PC-9 (cell line): ENCODE results near the gene MIGA2. TPM values are rescaled to one million over a fixed set of nuclear protein-coding genes. Genes with fewer than 3 reads are reported as not detected.

Experiments
- BruUV-seq: library from RNA; stranded (reverse); fragments of 400-500 nt; replicated peaks from 2 replicates; lab custom pipeline; 2021; lab: Mats Ljungman, UMichigan
- CTCF ChIA-PET: fragments of 300-600 bp; sonication (Branson Sonifier 250); formaldehyde crosslinking; loops from one replicate; lab custom pipeline; 2022; ENCODE audit warnings: antibody characterized with exemption; lab: Charles Lee
- POLR2A ChIA-PET: fragments of 300-600 bp; sonication (Branson Sonifier 250); formaldehyde crosslinking; loops from one replicate; lab custom pipeline; 2022; ENCODE audit warnings: antibody characterized with exemption; ENCODE audit not compliant: unreplicated experiment; lab: Charles Lee
- DNase-seq, 2 experiments: peaks; one replicate each; pipeline versions ENCODE4 v3.0.0 to v3.0.0-alpha.2; 2015 to 2022; ENCODE audit warnings: mixed read lengths in 1 of 2
- H2AFZ ChIP-seq: fragments of 200-600 bp; sonication (generic); 2 replicates; pipeline ENCODE4 v1.8.1; 2017; ENCODE audit warnings: antibody characterized with exemption
- H3F3A ChIP-seq: fragments of 200-600 bp; sonication (generic); 2 replicates; pipeline ENCODE4 v1.8.1; 2017; ENCODE audit warnings: antibody characterized with exemption, mild to moderate bottlenecking, low read depth; ENCODE audit not compliant: insufficient read depth
- H3K27ac ChIP-seq: fragments of 200-600 bp; sonication (generic); 2 replicates; pipeline ENCODE4 v1.6.1; 2016; ENCODE audit warnings: mixed run types
- H3K27me3 ChIP-seq: fragments of 200-600 bp; sonication (generic); 2 replicates; pipeline ENCODE4 v1.6.1; 2016; ENCODE audit warnings: low read depth, mixed run types; ENCODE audit not compliant: insufficient read depth
- H3K36me3 ChIP-seq: fragments of 200-600 bp; sonication (generic); 2 replicates; pipeline ENCODE4 v1.6.1; 2016; ENCODE audit warnings: low read depth, mixed run types
- H3K4me1 ChIP-seq: fragments of 200-600 bp; sonication (generic); replicated peaks from 2 replicates; pipeline ENCODE4 v1.6.1; 2016; ENCODE audit warnings: mixed run types; ENCODE audit not compliant: insufficient read depth
- H3K4me2 ChIP-seq: fragments of 200-600 bp; sonication (generic); 2 replicates; pipeline ENCODE4 v1.6.1; 2017; ENCODE audit warnings: mixed run types
- H3K4me3 ChIP-seq: fragments of 200-600 bp; sonication (generic); 2 replicates; pipeline ENCODE4 v1.6.1; 2016; ENCODE audit warnings: mixed run types
- H3K79me2 ChIP-seq: fragments of 200-600 bp; sonication (generic); 2 replicates; pipeline ENCODE4 v1.6.1; 2017; ENCODE audit warnings: low read depth, mixed run types
- H3K9me2 ChIP-seq: fragments of 200-600 bp; sonication (generic); 2 replicates; pipeline ENCODE4 v1.8.1; 2017; ENCODE audit warnings: mild to moderate bottlenecking; ENCODE audit not compliant: insufficient read depth
- H3K9me3 ChIP-seq: fragments of 200-600 bp; sonication (generic); 2 replicates; pipeline ENCODE4 v1.8.1; 2016; ENCODE audit warnings: low read depth; ENCODE audit not compliant: insufficient read depth
- H4K20me1 ChIP-seq: fragments of 200-600 bp; sonication (generic); 2 replicates; pipeline ENCODE4 v1.8.1; 2017; ENCODE audit not compliant: insufficient read depth
- EZH2 ChIP-seq: fragments of 200-600 bp; sonication (generic); IDR thresholded peaks from 2 replicates; pipeline ENCODE4 v1.8.0; 2017; ENCODE audit warnings: antibody characterized with exemption, low read depth
- intact Hi-C: fragments of 100-400 bp; cut with micrococcal nuclease; formaldehyde crosslinking; loops from one replicate; pipeline ENCODE4 v1.10.0; 2022; ENCODE audit not compliant: unreplicated experiment
- total RNA-seq: library from RNA; stranded (reverse); gene quantifications from 2 replicates; pipeline ENCODE4 v1.2.3, GENCODE V29; 2021
- TF ChIP-seq, protein P1 (sequence below): fragments of 200-600 bp; sonication (generic); conservative IDR thresholded peaks from 2 replicates; pipeline ENCODE4 v1.6.1; 2017; ENCODE audit warnings: mixed run types, antibody characterized with exemption, mild to moderate bottlenecking, moderate library complexity

The MIGA2 gene
- total RNA-seq, 1 experiment from 2014 or later = 40.7 TPM

DNA sequence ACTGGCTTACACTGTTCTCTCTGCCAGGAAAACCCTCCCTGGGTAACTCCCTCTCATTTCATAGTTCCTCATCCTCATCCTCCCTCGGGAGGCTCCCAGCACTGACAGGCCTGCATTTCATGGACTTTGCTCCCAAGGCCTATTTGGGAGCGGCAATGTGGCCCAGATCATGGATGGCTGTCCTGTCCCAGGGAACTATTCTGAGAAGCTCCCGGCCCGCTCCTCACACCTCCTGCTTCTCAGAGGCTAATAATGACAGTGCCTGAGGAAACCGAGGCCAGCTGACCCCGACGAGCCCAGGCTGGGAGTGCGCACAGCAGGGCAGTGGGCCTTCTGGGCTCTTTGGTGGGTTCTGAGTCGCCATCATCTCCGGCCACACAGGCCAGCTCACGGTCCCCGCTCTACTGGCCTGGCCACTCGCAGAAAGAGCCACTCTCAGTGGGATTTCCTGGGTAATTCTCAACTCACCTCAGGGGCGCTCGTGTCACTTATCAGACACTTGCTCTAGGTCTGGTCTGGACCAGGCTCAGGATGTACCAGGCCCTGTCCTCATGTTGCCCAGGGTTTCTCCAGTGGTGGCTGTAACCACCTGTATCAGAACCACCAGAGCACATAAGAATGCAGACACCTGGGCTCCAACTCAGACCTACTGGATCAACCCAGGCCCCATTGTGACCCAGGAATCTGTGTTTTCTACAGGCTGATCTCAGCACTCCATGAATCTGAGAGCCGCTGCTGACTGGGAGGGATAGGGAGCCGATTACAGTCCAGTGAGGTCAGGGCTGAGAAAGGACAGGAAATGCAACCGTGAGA lies 42.5 kb downstream of the MIGA2 start:
- Histone ChIP-seq H3K4me3 (no peak overlapping the region), H3K4me2 (peak overlapping the region; percentile 20; the same call in 1 of the 2 replicates), H3K4me1 (peaks cover 27% of the 10 kb centered on the region), H3F3A (peaks cover 11% of the 10 kb centered on the region; the same call in 1 of the 2 replicates), H2AFZ (no peak overlapping the region), H4K20me1 (no peaks in the 10 kb centered on the region), H3K9me2 (no peaks in the 10 kb centered on the region), H3K9me3 (no peaks in the 10 kb centered on the region), H3K27me3 (no peaks in the 10 kb centered on the region), H3K27ac (no peak overlapping the region), H3K79me2 (peaks cover 31% of the 10 kb centered on the region), H3K36me3 (no peaks in the 10 kb centered on the region)
- peak in 1 of 2 experiments; percentile 25 for DNase-seq
- intact Hi-C loops = no loop called here
- BruUV-seq = no TSS peak
- POLR2A ChIA-PET = no interaction called here
- TF ChIP-seq, protein P1, sequence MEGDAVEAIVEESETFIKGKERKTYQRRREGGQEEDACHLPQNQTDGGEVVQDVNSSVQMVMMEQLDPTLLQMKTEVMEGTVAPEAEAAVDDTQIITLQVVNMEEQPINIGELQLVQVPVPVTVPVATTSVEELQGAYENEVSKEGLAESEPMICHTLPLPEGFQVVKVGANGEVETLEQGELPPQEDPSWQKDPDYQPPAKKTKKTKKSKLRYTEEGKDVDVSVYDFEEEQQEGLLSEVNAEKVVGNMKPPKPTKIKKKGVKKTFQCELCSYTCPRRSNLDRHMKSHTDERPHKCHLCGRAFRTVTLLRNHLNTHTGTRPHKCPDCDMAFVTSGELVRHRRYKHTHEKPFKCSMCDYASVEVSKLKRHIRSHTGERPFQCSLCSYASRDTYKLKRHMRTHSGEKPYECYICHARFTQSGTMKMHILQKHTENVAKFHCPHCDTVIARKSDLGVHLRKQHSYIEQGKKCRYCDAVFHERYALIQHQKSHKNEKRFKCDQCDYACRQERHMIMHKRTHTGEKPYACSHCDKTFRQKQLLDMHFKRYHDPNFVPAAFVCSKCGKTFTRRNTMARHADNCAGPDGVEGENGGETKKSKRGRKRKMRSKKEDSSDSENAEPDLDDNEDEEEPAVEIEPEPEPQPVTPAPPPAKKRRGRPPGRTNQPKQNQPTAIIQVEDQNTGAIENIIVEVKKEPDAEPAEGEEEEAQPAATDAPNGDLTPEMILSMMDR = no peak
- TF ChIP-seq EZH2 = no peak
- CTCF ChIA-PET = no interaction called here

DNA sequence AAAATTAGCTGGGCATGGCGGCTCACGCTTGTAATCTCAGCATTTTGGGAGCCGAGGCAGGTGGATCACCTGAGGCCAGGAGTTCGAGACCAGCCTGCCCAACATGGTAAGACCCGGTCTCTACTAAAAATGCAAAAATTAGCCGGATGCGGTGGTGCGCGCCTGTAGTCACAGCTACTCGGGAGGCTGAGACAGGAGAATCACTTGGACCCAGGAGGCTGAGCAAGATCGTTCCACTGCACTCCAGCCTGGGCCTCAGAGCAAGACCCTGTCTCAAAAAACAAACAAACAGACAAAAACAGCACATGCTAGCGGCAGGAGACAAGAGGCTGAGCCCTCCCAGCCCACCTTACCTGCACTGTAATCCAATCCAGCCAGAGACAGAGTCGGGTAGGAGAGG lies 43.4 kb downstream of the MIGA2 start:
- intact Hi-C loops = no loop called here
- Histone ChIP-seq H3K36me3 (no peaks in the 10 kb centered on the region), H2AFZ (peak overlapping the region; percentile 91; the same call in 1 of the 2 replicates), H3K9me2 (no peaks in the 10 kb centered on the region), H3K9me3 (no peaks in the 10 kb centered on the region), H4K20me1 (no peaks in the 10 kb centered on the region), H3K27ac (no peak overlapping the region), H3K4me1 (peaks cover 27% of the 10 kb centered on the region), H3K4me2 (peak overlapping the region; percentile 91), H3K27me3 (no peaks in the 10 kb centered on the region), H3F3A (peaks cover 5% of the 10 kb centered on the region; the same call in 1 of the 2 replicates), H3K4me3 (peak overlapping the region; percentile 73), H3K79me2 (peaks cover 33% of the 10 kb centered on the region)
- ChIA-PET POLR2A (interaction anchor here (0.6 kb wide), 2 partner anchors 921 to 1136 kb away, joined by 3 read pairs; no protein-coding TSS in a partner anchor), CTCF (interaction anchor here (0.5 kb wide), 1 partner anchor 684 kb away, joined by 3 read pairs; no protein-coding TSS in a partner anchor)
- no TSS peak for BruUV-seq
- TF ChIP-seq, protein P1 = no peak
- TF ChIP-seq EZH2 = no peak
- no peak for DNase-seq

- H3K4me3 ChIP-seq = peak overlapping the region; percentile 73
- TF ChIP-seq, protein P1 = no peak
- no peak for TF ChIP-seq EZH2
- ChIA-PET CTCF (interaction anchor here (0.5 kb wide), 1 partner anchor 684 kb away, joined by 3 read pairs; no protein-coding TSS in a partner anchor), POLR2A (interaction anchor here (0.6 kb wide), 3 partner anchors 11 to 1136 kb away, joined by 3 read pairs; no protein-coding TSS in a partner anchor)
- no peaks in the 10 kb centered on the region for H4K20me1 ChIP-seq
- peaks cover 33% of the 10 kb centered on the region for H3K79me2 ChIP-seq
- peaks cover 27% of the 10 kb centered on the region for H3K4me1 ChIP-seq
- H3K27me3 ChIP-seq = no peaks in the 10 kb centered on the region
- peaks cover 5% of the 10 kb centered on the region; the same call in 1 of the 2 replicates for H3F3A ChIP-seq
- H3K9me3 ChIP-seq = no peaks in the 10 kb centered on the region
- peak overlapping the region; percentile 91 for H2AFZ ChIP-seq
- intact Hi-C loops = no loop called here
- H3K36me3 ChIP-seq = no peaks in the 10 kb centered on the region
- BruUV-seq = TSS peak; percentile 44
- H3K9me2 ChIP-seq = no peaks in the 10 kb centered on the region
- DNase-seq = no peak
- peak overlapping the region; percentile 91 for H3K4me2 ChIP-seq
- no peak overlapping the region for H3K27ac ChIP-seq
These were observed 43.8 kb downstream of the MIGA2 start for GRCh38 chr9:129080298-129080600.
